ENCODE measurements around the gene BBLN.

The BBLN gene

GRCh38 chr9:128152133-128153059 lies 7.7 kb upstream of the BBLN start:
- no peak for DNase-seq (ENCODE audit: extremely low spot score)
- TF ChIP-seq ELF4 (IDR thresholded peaks at IDR 0.05) (no peak), SUZ12 (IDR thresholded peaks at IDR 0.05) (no peak), BHLHE40 (IDR thresholded peaks at IDR 0.05; ENCODE audit: borderline replicate concordance) (no peak), L3MBTL2 (conservative IDR thresholded peaks at IDR 0.05) (no peak), TARDBP (IDR thresholded peaks at IDR 0.05) (no peak), HDGF (IDR thresholded peaks at IDR 0.05; ENCODE audit: borderline replicate concordance) (no peak), NFRKB (IDR thresholded peaks at IDR 0.05) (no peak), ARNT (IDR thresholded peaks at IDR 0.05) (no peak), CTBP1 (IDR thresholded peaks at IDR 0.05; ENCODE audit: borderline replicate concordance) (no peak), LEF1 (IDR thresholded peaks at IDR 0.05; ENCODE audit: borderline replicate concordance) (no peak), FOXA1 (IDR thresholded peaks at IDR 0.05) (no peak), FOXM1 (IDR thresholded peaks at IDR 0.05; ENCODE audit: borderline replicate concordance) (no peak), PKNOX1 (IDR thresholded peaks at IDR 0.05) (no peak), SP1 (IDR thresholded peaks at IDR 0.05) (no peak)
- POLR2A ChIA-PET, result no interaction called here
- CTCF ChIA-PET, result no interaction called here

- ChIA-PET CTCF (no interaction called here), POLR2A (no interaction called here)
- no peak for TF ChIP-seq BHLHE40 (IDR thresholded peaks at IDR 0.05; ENCODE audit: borderline replicate concordance)
- no peak for TF ChIP-seq FOXK2 (IDR thresholded peaks at IDR 0.05)
- DNase-seq (ENCODE audit: extremely low spot score), result no peak
Measured at GRCh38 chr9:128153060-128153946, 6.8 kb upstream of the BBLN start.

GRCh38 chr9:128153947-128154695 lies 5.9 kb upstream of the BBLN start:
- TF ChIP-seq L3MBTL2 (conservative IDR thresholded peaks at IDR 0.05), result no peak
- no peak for TF ChIP-seq SUZ12 (IDR thresholded peaks at IDR 0.05)
- no peak for TF ChIP-seq HDGF (IDR thresholded peaks at IDR 0.05; ENCODE audit: borderline replicate concordance)
- TF ChIP-seq ARNT (IDR thresholded peaks at IDR 0.05), result no peak
- TF ChIP-seq FOXA1 (IDR thresholded peaks at IDR 0.05), result no peak
- no peak for TF ChIP-seq BHLHE40 (IDR thresholded peaks at IDR 0.05; ENCODE audit: borderline replicate concordance)
- no peak for TF ChIP-seq PKNOX1 (IDR thresholded peaks at IDR 0.05)
- no peak for TF ChIP-seq FOXM1 (IDR thresholded peaks at IDR 0.05; ENCODE audit: borderline replicate concordance)
- no peak for TF ChIP-seq SP1 (IDR thresholded peaks at IDR 0.05)
- TF ChIP-seq ELF4 (IDR thresholded peaks at IDR 0.05), result no peak
- no peak for TF ChIP-seq NFRKB (IDR thresholded peaks at IDR 0.05)
- no peak for TF ChIP-seq FOXK2 (IDR thresholded peaks at IDR 0.05)
- TF ChIP-seq TARDBP (IDR thresholded peaks at IDR 0.05), result no peak
- TF ChIP-seq ZNF384 (IDR thresholded peaks at IDR 0.05), result no peak
- TF ChIP-seq LEF1 (IDR thresholded peaks at IDR 0.05; ENCODE audit: borderline replicate concordance), result no peak
- no peak for TF ChIP-seq CTBP1 (IDR thresholded peaks at IDR 0.05; ENCODE audit: borderline replicate concordance)
- ChIA-PET POLR2A (no interaction called here), CTCF (no interaction called here)
- DNase-seq (ENCODE audit: extremely low spot score), result no peak

GRCh38 chr9:128155736-128156500 lies 4.1 kb upstream of the BBLN start:
- CTCF ChIA-PET, result no interaction called here
- no peak for DNase-seq (ENCODE audit: extremely low spot score)
- TF ChIP-seq ELF4 (IDR thresholded peaks at IDR 0.05) (no peak), PKNOX1 (IDR thresholded peaks at IDR 0.05) (0 out of 2 replicates have a peak, but pooled peaks have one; percentile 19)
- POLR2A ChIA-PET, result no interaction called here

GRCh38 chr9:128159522-128159783 lies 612 bp upstream of the BBLN start:
- CTCF ChIA-PET, result interaction anchor here (0.9 kb wide), 1 partner anchor 9 kb away, joined by 4 read pairs; no protein-coding TSS in a partner anchor
- TF ChIP-seq L3MBTL2 (conservative IDR thresholded peaks at IDR 0.05), result peak; percentile 69; the same call in 1 of the 2 replicates
- no peak for TF ChIP-seq ZNF384 (IDR thresholded peaks at IDR 0.05)
- no peak for TF ChIP-seq ELF4 (IDR thresholded peaks at IDR 0.05)
- no peak for DNase-seq (ENCODE audit: extremely low spot score)
- POLR2A ChIA-PET, result interaction anchor here (0.7 to 1.8 kb wide), 12 partner anchors 9 to 261 kb away, joined by 3 to 15 read pairs (median 4); partner anchors contain the start of genes CERCAM and EEIG1
